HL-60 (cell line): ENCODE data around the gene OR8B8.

Experiments used
- GABPA ChIP-seq: IDR thresholded peaks from 2 replicates; pipeline ENCODE4 v1.6.1; 2012; ENCODE audit warnings: low read depth
- POLR2AphosphoS5 ChIP-seq: IDR thresholded peaks from 2 replicates; pipeline ENCODE4 v1.6.1; 2012; ENCODE audit warnings: low read depth
- REST ChIP-seq: IDR thresholded peaks from 2 replicates; pipeline ENCODE4 v1.6.1; 2012; ENCODE audit warnings: low read depth; ENCODE audit not compliant: insufficient replicate concordance
- SPI1 ChIP-seq: IDR thresholded peaks from 2 replicates; pipeline ENCODE4 v1.6.1; 2012; ENCODE audit warnings: low read depth, mild to moderate bottlenecking, borderline replicate concordance
- TF ChIP-seq, protein P1 (sequence below): IDR thresholded peaks from one replicate; pipeline ENCODE4 v1.5.1; 2011; ENCODE audit warnings: low read length, control low read depth, inconsistent platforms; ENCODE audit not compliant: insufficient read depth

DNA sequence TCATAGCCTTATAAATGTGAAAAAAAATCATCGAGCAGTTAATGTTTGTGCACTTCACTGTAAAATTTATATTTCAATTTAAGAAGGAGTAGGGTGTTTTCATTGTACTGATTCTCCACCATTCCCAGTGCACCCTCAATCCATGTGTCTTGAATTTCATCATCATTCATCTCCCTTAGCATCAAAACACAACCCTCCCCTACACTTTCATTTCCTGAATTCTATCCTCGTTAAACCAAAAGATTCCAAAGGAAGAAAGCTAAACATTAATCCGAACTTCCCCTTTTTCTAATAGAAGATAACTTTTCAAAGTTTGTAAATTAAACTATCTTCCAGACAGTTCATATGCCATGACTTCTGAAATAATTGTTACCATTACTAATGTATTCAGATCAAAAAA, 34.1 kb upstream of the OR8B8 start:
- TF ChIP-seq, protein P1, sequence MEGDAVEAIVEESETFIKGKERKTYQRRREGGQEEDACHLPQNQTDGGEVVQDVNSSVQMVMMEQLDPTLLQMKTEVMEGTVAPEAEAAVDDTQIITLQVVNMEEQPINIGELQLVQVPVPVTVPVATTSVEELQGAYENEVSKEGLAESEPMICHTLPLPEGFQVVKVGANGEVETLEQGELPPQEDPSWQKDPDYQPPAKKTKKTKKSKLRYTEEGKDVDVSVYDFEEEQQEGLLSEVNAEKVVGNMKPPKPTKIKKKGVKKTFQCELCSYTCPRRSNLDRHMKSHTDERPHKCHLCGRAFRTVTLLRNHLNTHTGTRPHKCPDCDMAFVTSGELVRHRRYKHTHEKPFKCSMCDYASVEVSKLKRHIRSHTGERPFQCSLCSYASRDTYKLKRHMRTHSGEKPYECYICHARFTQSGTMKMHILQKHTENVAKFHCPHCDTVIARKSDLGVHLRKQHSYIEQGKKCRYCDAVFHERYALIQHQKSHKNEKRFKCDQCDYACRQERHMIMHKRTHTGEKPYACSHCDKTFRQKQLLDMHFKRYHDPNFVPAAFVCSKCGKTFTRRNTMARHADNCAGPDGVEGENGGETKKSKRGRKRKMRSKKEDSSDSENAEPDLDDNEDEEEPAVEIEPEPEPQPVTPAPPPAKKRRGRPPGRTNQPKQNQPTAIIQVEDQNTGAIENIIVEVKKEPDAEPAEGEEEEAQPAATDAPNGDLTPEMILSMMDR: no peak
- TF ChIP-seq POLR2AphosphoS5 (no peak), SPI1 (no peak), GABPA (no peak), REST (no peak)
